Suprapubic skin (tissue), 3 donors: ENCODE results near the gene RASL10B.

Experiments
- POLR2A ChIP-seq, 2 donors: fragments of 450-650 bp; IDR thresholded peaks; one replicate each; pipeline ENCODE4 v1.6.1; 2017; ENCODE audit warnings: antibody characterized with exemption in 2 of 2, mild to moderate bottlenecking in 2 of 2, moderate library complexity in 2 of 2
- TF ChIP-seq, protein P1 (sequence below), 2 donors: fragments of 200-600 bp in 1 of 2; fragments of 450-650 bp in 1 of 2; sonication (generic) in 1 of 2; IDR thresholded peaks; one replicate each; pipeline ENCODE4 v1.5.1; 2016 to 2019; ENCODE audit warnings: antibody characterized with exemption in 2 of 2, mild to moderate bottlenecking in 1 of 2, moderate library complexity in 1 of 2

- TF ChIP-seq, protein P1, sequence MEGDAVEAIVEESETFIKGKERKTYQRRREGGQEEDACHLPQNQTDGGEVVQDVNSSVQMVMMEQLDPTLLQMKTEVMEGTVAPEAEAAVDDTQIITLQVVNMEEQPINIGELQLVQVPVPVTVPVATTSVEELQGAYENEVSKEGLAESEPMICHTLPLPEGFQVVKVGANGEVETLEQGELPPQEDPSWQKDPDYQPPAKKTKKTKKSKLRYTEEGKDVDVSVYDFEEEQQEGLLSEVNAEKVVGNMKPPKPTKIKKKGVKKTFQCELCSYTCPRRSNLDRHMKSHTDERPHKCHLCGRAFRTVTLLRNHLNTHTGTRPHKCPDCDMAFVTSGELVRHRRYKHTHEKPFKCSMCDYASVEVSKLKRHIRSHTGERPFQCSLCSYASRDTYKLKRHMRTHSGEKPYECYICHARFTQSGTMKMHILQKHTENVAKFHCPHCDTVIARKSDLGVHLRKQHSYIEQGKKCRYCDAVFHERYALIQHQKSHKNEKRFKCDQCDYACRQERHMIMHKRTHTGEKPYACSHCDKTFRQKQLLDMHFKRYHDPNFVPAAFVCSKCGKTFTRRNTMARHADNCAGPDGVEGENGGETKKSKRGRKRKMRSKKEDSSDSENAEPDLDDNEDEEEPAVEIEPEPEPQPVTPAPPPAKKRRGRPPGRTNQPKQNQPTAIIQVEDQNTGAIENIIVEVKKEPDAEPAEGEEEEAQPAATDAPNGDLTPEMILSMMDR (IDR thresholded peaks at IDR 0.05) = no peak
- TF ChIP-seq POLR2A (IDR thresholded peaks at IDR 0.05) = no peak
Observed at GRCh38 chr17:35740997-35741931, 9.8 kb downstream of the RASL10B start.
